HK-2 (cell line): ENCODE measurements around the gene OPRD1.
A peak's percentile ranks its signal among the peaks of the same experiment; 100 is the strongest.
"Not testable (repeated sequence)": the region's sequence is repeated elsewhere in the genome, so short reads cannot be mapped to it uniquely, and the experiment has no call there.

ENCODE experiments used
- DNase-seq: peaks from one replicate; pipeline ENCODE4 v3.0.0-alpha.2; 2018; ENCODE audit not compliant: unreplicated experiment

The OPRD1 gene

GRCh38 chr1:28845786-28846543, 34.0 kb downstream of the OPRD1 start:
- no peak for DNase-seq

- DNase-seq: not testable (repeated sequence)
Observed at GRCh38 chr1:28847207-28847606, 35.2 kb downstream of the OPRD1 start.

GRCh38 chr1:28848416-28848815, 36.4 kb downstream of the OPRD1 start:
- no peak for DNase-seq

- DNase-seq: no peak
Observed at GRCh38 chr1:28853093-28853742, 41.2 kb downstream of the OPRD1 start.

- DNase-seq: not testable (repeated sequence)
Observed at GRCh38 chr1:28854406-28854805, 42.4 kb downstream of the OPRD1 start.

GRCh38 chr1:28855046-28855445, 43.1 kb downstream of the OPRD1 start:
- DNase-seq: no peak

GRCh38 chr1:28855469-28855951, 43.5 kb downstream of the OPRD1 start:
- no peak for DNase-seq

- no peak for DNase-seq
Observed at GRCh38 chr1:28855969-28856368, 44.0 kb downstream of the OPRD1 start.

- DNase-seq: peak; percentile 83
Observed at GRCh38 chr1:28860332-28861073, 48.5 kb downstream of the OPRD1 start.

- DNase-seq: no peak
Observed at GRCh38 chr1:28862571-28863403, 50.8 kb downstream of the OPRD1 start.

- no peak for DNase-seq
Observed at GRCh38 chr1:28864695-28865094, 52.7 kb downstream of the OPRD1 start.

GRCh38 chr1:28865997-28866650, 54.2 kb downstream of the OPRD1 start:
- peak; percentile 55 for DNase-seq

- DNase-seq: no peak
Observed at GRCh38 chr1:28867850-28868249, 55.9 kb downstream of the OPRD1 start.

GRCh38 chr1:28869952-28870351, 58.0 kb downstream of the OPRD1 start:
- DNase-seq: no peak

- DNase-seq: peak; percentile 32
Observed at GRCh38 chr1:28871631-28872401, 59.8 kb downstream of the OPRD1 start.

GRCh38 chr1:28875134-28875533, 63.2 kb downstream of the OPRD1 start:
- not testable (repeated sequence) for DNase-seq

GRCh38 chr1:28877132-28877781, 65.3 kb downstream of the OPRD1 start:
- peak; percentile 80 for DNase-seq

GRCh38 chr1:28878796-28879195, 66.8 kb downstream of the OPRD1 start:
- no peak for DNase-seq

- DNase-seq: peak; percentile 87
Observed at GRCh38 chr1:28882009-28882628, 70.1 kb downstream of the OPRD1 start.
